ENCODE results near the gene GOSR2. TPM values are rescaled to one million over a fixed set of nuclear protein-coding genes. Genes with fewer than 3 reads are reported as not detected.

Gene GOSR2
- total and polyA plus RNA-seq, 2 of the 8 experiments (the other 6 are each of a cell fraction or from before 2014, with no cell fraction given), result 28.2 to 36.2 TPM

DNA sequence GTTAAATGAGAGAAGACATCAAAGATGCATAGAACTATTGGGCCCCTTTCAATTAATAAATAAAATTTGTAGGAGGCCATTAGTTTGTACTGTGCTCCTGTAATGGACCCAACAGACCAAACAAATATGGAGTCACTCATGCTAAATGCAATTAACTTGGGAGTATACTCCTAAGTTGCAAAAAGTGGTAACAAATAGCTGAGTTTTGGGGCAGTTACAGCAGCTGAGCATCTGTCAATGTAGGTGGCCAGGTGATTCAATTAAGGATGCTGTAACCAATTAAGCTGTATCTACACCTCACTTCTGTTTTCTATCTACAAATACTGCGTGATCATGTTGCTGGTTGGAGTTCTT lies 36.7 kb upstream of the GOSR2 start:
- Histone ChIP-seq H4K20me1 (replicated peaks in 1 of 2; ENCODE audit: control insufficient read depth in 1 of 2, insufficient read depth in 2 of 2, low read length in 2 of 2) (no peaks in the 10 kb centered on the region), H2BK15ac (ENCODE audit: low read length) (no peak overlapping the region), H2BK5ac (ENCODE audit: low read depth, low read length) (no peak overlapping the region), H2BK120ac (replicated peaks; ENCODE audit: low read depth, low read length) (no peak overlapping the region), H3K4me1 (replicated peaks in 1 of 4; ENCODE audit: control insufficient read depth in 3 of 4, insufficient read depth in 4 of 4, low read length in 3 of 4) (no peaks in the 10 kb centered on the region; a peak in 2 of 7 replicates), H3K27ac (ENCODE audit: low read depth, low read length) (no peak overlapping the region), H3K79me1 (ENCODE audit: low read depth, low read length) (no peaks in the 10 kb centered on the region), H3K27me3 (replicated peaks in 1 of 4; ENCODE audit: control insufficient read depth in 3 of 4, extremely low read depth in 1 of 4, insufficient read depth in 3 of 4, low read length in 3 of 4) (no peaks in the 10 kb centered on the region), H3K36me3 (ENCODE audit: control insufficient read depth in 2 of 4, insufficient read depth in 4 of 4, low read length in 3 of 4) (no peaks in the 10 kb centered on the region), H3K4ac (replicated peaks; ENCODE audit: insufficient read length, low read depth, low read length) (no peak overlapping the region), H2BK12ac (ENCODE audit: low read depth, low read length) (no peak overlapping the region), H3K23ac (ENCODE audit: insufficient read length) (no peak overlapping the region), H3K9ac (replicated peaks in 1 of 4; ENCODE audit: extremely low read depth in 1 of 4, low read depth in 3 of 4, low read length in 3 of 4) (no peak overlapping the region), H4K91ac (replicated peaks; ENCODE audit: insufficient read length, low read length) (no peak overlapping the region), H4K8ac (ENCODE audit: extremely low read depth, insufficient read depth, low read length) (no peak overlapping the region), H2AFZ (ENCODE audit: low read length) (no peak overlapping the region), H2AK5ac (ENCODE audit: low read depth, low read length) (no peak overlapping the region), H3K4me2 (ENCODE audit: insufficient read depth in 1 of 2, low read depth in 2 of 2, low read length in 2 of 2) (no peak overlapping the region), H3K18ac (ENCODE audit: extremely low read depth, low read length) (no peak overlapping the region), H3K4me3 (ENCODE audit: extremely low read depth in 1 of 4, insufficient read depth in 2 of 4, low read depth in 3 of 4, low read length in 4 of 4) (no peak overlapping the region), H3K9me3 (ENCODE audit: insufficient read depth in 2 of 2, low read depth in 1 of 2, low read length in 1 of 2) (no peaks in the 10 kb centered on the region), H3K79me2 (ENCODE audit: control insufficient read depth in 1 of 2, insufficient read depth in 2 of 2, low read length in 2 of 2) (no peaks in the 10 kb centered on the region), H2BK20ac (ENCODE audit: low read length) (no peak overlapping the region), H3K56ac (replicated peaks; ENCODE audit: insufficient read length, low read depth, low read length) (no peak overlapping the region), H3K23me2 (ENCODE audit: low read depth, low read length) (no peaks in the 10 kb centered on the region), H3K14ac (ENCODE audit: insufficient read length) (no peak overlapping the region), H4K5ac (ENCODE audit: insufficient read length, low read depth, low read length) (no peak overlapping the region)
- FAIRE-seq, result no peak
- no peak for TF ChIP-seq BRCA1 (IDR thresholded peaks at IDR 0.05; ENCODE audit: low read depth, low read length)
- no peak for TF ChIP-seq HDAC2 (IDR thresholded peaks at IDR 0.05; ENCODE audit: borderline replicate concordance in 1 of 2, low read depth in 2 of 2, low read length in 2 of 2)
- no peak for TF ChIP-seq CREB1 (IDR thresholded peaks at IDR 0.05)
- no peak for TF ChIP-seq BCL11A (IDR thresholded peaks at IDR 0.05; ENCODE audit: low read depth in 2 of 2, low read length in 2 of 2)
- no peak for TF ChIP-seq HDAC6 (IDR thresholded peaks at IDR 0.05; ENCODE audit: low read depth, low read length)
- TF ChIP-seq SUZ12 (IDR thresholded peaks at IDR 0.05; ENCODE audit: low read length), result no peak
- no peak for TF ChIP-seq RBBP5 (IDR thresholded peaks at IDR 0.05; ENCODE audit: borderline replicate concordance, low read depth, low read length)
- TF ChIP-seq, protein P1, sequence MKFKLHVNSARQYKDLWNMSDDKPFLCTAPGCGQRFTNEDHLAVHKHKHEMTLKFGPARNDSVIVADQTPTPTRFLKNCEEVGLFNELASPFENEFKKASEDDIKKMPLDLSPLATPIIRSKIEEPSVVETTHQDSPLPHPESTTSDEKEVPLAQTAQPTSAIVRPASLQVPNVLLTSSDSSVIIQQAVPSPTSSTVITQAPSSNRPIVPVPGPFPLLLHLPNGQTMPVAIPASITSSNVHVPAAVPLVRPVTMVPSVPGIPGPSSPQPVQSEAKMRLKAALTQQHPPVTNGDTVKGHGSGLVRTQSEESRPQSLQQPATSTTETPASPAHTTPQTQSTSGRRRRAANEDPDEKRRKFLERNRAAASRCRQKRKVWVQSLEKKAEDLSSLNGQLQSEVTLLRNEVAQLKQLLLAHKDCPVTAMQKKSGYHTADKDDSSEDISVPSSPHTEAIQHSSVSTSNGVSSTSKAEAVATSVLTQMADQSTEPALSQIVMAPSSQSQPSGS (IDR thresholded peaks at IDR 0.05; ENCODE audit: low read length), result no peak
- no peak for TF ChIP-seq SP2 (IDR thresholded peaks at IDR 0.05; ENCODE audit: low read length)
- no peak for DNase-seq (ENCODE audit: low read depth in 1 of 2, low spot score in 2 of 2)
- 87% methylated on average over 1 of the region's 1 CpG; no CpG with 5 or more reads in 1 of the 2 experiments for WGBS, 2 experiments (ENCODE audit: extremely low coverage in 1 of 2, insufficient coverage in 1 of 2, insufficient read length in 1 of 2, insufficient replicate concordance in 2 of 2, low coverage in 1 of 2, low lambda C conversion rate in 2 of 2, missing lambda C conversion rate in 1 of 2)
- POLR2A ChIA-PET (ENCODE audit: partially characterized antibody), result interaction anchor here (1.2 kb wide), 1 partner anchor 20 kb away, joined by 3 read pairs; no protein-coding TSS in a partner anchor
- CTCF ChIA-PET (ENCODE audit: partially characterized antibody), result interaction anchor here (1.1 to 4.3 kb wide), 6 partner anchors 11 to 91 kb away, joined by 3 to 41 read pairs (median 5); no protein-coding TSS in a partner anchor
